Mammary epithelial cell (primary cell): ENCODE results near the gene TUBA3D.
"Not testable (repeated sequence)": the region's sequence is repeated elsewhere in the genome, so short reads cannot be mapped to it uniquely, and the experiment has no call there.

Experiments used
- EZH2 ChIP-seq: IDR thresholded peaks from 2 replicates; pipeline ENCODE4 v1.6.1; 2012; ENCODE audit warnings: low read length, inconsistent platforms, borderline replicate concordance
- TF ChIP-seq, protein P1 (sequence below), 2 donors: IDR thresholded peaks in 1 of 2; conservative IDR thresholded peaks in 1 of 2; 2 replicates each; pipeline ENCODE4 v1.5.1; 2011 to 2012; ENCODE audit warnings: inconsistent platforms in 2 of 2, low read length in 2 of 2, mild to moderate bottlenecking in 2 of 2, control low read depth in 1 of 2, low read depth in 1 of 2; ENCODE audit not compliant: insufficient read depth in 1 of 2; ENCODE audit errors: extremely low read depth in 1 of 2

DNA sequence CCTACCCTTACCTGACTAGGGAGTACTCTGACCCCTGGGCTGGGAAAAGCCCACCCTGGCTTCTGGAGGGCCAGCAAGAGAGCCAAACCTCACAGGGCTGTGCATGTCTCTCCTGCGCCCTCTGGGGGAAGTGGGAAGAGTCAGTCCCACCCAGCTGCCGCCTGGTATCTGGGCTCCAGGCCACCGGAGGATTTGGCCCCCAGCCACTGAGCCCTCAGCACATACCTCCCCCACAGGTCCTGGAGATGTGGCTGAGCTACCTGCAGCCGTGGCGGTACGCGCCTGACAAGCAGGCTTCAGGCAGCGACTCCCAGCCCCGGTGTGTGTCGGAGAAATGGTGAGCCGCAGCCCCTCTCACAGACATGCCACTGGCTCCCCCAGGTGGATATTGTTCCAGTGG is 40.7 kb downstream of the TUBA3D start:
- TF ChIP-seq, protein P1, sequence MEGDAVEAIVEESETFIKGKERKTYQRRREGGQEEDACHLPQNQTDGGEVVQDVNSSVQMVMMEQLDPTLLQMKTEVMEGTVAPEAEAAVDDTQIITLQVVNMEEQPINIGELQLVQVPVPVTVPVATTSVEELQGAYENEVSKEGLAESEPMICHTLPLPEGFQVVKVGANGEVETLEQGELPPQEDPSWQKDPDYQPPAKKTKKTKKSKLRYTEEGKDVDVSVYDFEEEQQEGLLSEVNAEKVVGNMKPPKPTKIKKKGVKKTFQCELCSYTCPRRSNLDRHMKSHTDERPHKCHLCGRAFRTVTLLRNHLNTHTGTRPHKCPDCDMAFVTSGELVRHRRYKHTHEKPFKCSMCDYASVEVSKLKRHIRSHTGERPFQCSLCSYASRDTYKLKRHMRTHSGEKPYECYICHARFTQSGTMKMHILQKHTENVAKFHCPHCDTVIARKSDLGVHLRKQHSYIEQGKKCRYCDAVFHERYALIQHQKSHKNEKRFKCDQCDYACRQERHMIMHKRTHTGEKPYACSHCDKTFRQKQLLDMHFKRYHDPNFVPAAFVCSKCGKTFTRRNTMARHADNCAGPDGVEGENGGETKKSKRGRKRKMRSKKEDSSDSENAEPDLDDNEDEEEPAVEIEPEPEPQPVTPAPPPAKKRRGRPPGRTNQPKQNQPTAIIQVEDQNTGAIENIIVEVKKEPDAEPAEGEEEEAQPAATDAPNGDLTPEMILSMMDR (conservative IDR thresholded peaks at IDR 0.05 in 1 of 2, IDR thresholded peaks at IDR 0.05 in 1 of 2; ENCODE audit: extremely low read depth in 1 of 2, insufficient read depth in 1 of 2, low read depth in 1 of 2, low read length in 2 of 2), result not testable (repeated sequence)
- TF ChIP-seq EZH2, result not testable (repeated sequence)
